Measurements from ENCODE around the gene CLEC20A. TPM values are rescaled to one million over a fixed set of nuclear protein-coding genes. Genes with fewer than 3 reads are reported as not detected.

The CLEC20A gene
- polyA plus RNA-seq, 1 donor (not counting 4 experiments of a cell fraction or from before 2014, with no cell fraction given) = not detected

- Histone ChIP-seq H3K9me3 (ENCODE audit: control insufficient read depth, low read depth, low read length) (no peaks in the 10 kb centered on the region), H3K9ac (ENCODE audit: control insufficient read depth, extremely low read depth, insufficient read depth, low read length) (no peak overlapping the region), H3K27me3 (ENCODE audit: control insufficient read depth, extremely low read depth, insufficient read depth, low read length) (no peaks in the 10 kb centered on the region), H3K36me3 (ENCODE audit: control insufficient read depth in 2 of 2, extremely low read depth in 1 of 2, insufficient read depth in 2 of 2, low read length in 2 of 2) (peaks cover 20 to 29% of the 10 kb centered on the region in 2 experiments), H3K4me2 (ENCODE audit: control insufficient read depth, extremely low read depth, insufficient read depth, low read depth, low read length) (no peak overlapping the region), H3K4me1 (ENCODE audit: control insufficient read depth, extremely low read depth, insufficient read depth, low read length) (no peaks in the 10 kb centered on the region), H2AFZ (ENCODE audit: control insufficient read depth, low read length) (no peak overlapping the region), H4K20me1 (ENCODE audit: control insufficient read depth, extremely low read depth, insufficient read depth, low read length) (no peaks in the 10 kb centered on the region), H3K79me2 (ENCODE audit: control insufficient read depth, insufficient read depth, low read length) (no peaks in the 10 kb centered on the region), H3K9me1 (ENCODE audit: control insufficient read depth, extremely low read depth, insufficient read depth, low read length) (no peaks in the 10 kb centered on the region), H3K27ac (ENCODE audit: control insufficient read depth, insufficient read depth, low read length) (no peak overlapping the region), H3K4me3 (ENCODE audit: control insufficient read depth in 2 of 3, extremely low read depth in 1 of 3, insufficient read depth in 2 of 3, low read depth in 1 of 3, low read length in 3 of 3) (no peak overlapping the region)
- no peak for TF ChIP-seq CTCF (optimal IDR thresholded peaks at IDR 0.05 in 1 of 3, IDR thresholded peaks at IDR 0.05 in 1 of 3, conservative IDR thresholded peaks at IDR 0.05 in 1 of 3; ENCODE audit: extremely low read depth in 1 of 3, insufficient read depth in 2 of 3, low read length in 3 of 3)
- no peak for TF ChIP-seq EZH2 (IDR thresholded peaks at IDR 0.05; ENCODE audit: low read length)
- FAIRE-seq (no peak), DNase-seq (ENCODE audit: low read depth, low spot score) (no peak)
- dilution Hi-C loops (cut with MboI; ENCODE audit: extremely low pct_ligation_motif_present, low sequenced_read_pairs) = no loop called here
Measured at GRCh38 chr1:178458203-178458602, 38.6 kb downstream of the CLEC20A start.

GRCh38 chr1:178457651-178458050 lies 39.1 kb downstream of the CLEC20A start:
- peaks cover 20 to 29% of the 10 kb centered on the region in 2 experiments for H3K36me3 ChIP-seq (ENCODE audit: control insufficient read depth in 2 of 2, extremely low read depth in 1 of 2, insufficient read depth in 2 of 2, low read length in 2 of 2)
- DNase-seq (ENCODE audit: low read depth, low spot score) (no peak), FAIRE-seq (no peak)
- H3K27me3 ChIP-seq (ENCODE audit: control insufficient read depth, extremely low read depth, insufficient read depth, low read length) = no peaks in the 10 kb centered on the region
- TF ChIP-seq EZH2 (IDR thresholded peaks at IDR 0.05; ENCODE audit: low read length) (no peak), CTCF (optimal IDR thresholded peaks at IDR 0.05 in 1 of 3, IDR thresholded peaks at IDR 0.05 in 1 of 3, conservative IDR thresholded peaks at IDR 0.05 in 1 of 3; ENCODE audit: extremely low read depth in 1 of 3, insufficient read depth in 2 of 3, low read length in 3 of 3) (no peak)
- H3K4me2 ChIP-seq (ENCODE audit: control insufficient read depth, extremely low read depth, insufficient read depth, low read depth, low read length) = no peak overlapping the region
- dilution Hi-C loops (cut with MboI; ENCODE audit: extremely low pct_ligation_motif_present, low sequenced_read_pairs) = no loop called here
- no peak overlapping the region for H3K27ac ChIP-seq (ENCODE audit: control insufficient read depth, insufficient read depth, low read length)
- no peaks in the 10 kb centered on the region for H4K20me1 ChIP-seq (ENCODE audit: control insufficient read depth, extremely low read depth, insufficient read depth, low read length)
- H3K79me2 ChIP-seq (ENCODE audit: control insufficient read depth, insufficient read depth, low read length) = no peaks in the 10 kb centered on the region
- H3K9me3 ChIP-seq (ENCODE audit: control insufficient read depth, low read depth, low read length) = no peaks in the 10 kb centered on the region
- H3K9me1 ChIP-seq (ENCODE audit: control insufficient read depth, extremely low read depth, insufficient read depth, low read length) = no peaks in the 10 kb centered on the region
- H2AFZ ChIP-seq (ENCODE audit: control insufficient read depth, low read length) = no peak overlapping the region
- H3K4me1 ChIP-seq (ENCODE audit: control insufficient read depth, extremely low read depth, insufficient read depth, low read length) = no peaks in the 10 kb centered on the region
- no peak overlapping the region for H3K9ac ChIP-seq (ENCODE audit: control insufficient read depth, extremely low read depth, insufficient read depth, low read length)
- no peak overlapping the region for H3K4me3 ChIP-seq (ENCODE audit: control insufficient read depth in 2 of 3, extremely low read depth in 1 of 3, insufficient read depth in 2 of 3, low read depth in 1 of 3, low read length in 3 of 3)

All from keratinocyte (primary cell).